Skin epidermis (tissue), 12 donors: ENCODE data around the gene PRKAR1B.

Experiments
- H3K27ac ChIP-seq, 21 experiments: fragments of 200-600 bp; sonication (generic) in 11 of 21; one replicate each; pipeline ENCODE4 v1.5.0; 2020; ENCODE audit warnings: mild to moderate bottlenecking in 3 of 21, inconsistent platforms in 2 of 21, moderate library complexity in 2 of 21
- H3K4me3 ChIP-seq, 7 experiments: fragments of 200-600 bp; sonication (generic) in 2 of 7; one replicate each; pipeline ENCODE4 v1.5.0; 2020; ENCODE audit warnings: inconsistent platforms in 2 of 7, mild to moderate bottlenecking in 2 of 7, moderate library complexity in 1 of 7

The PRKAR1B gene

DNA sequence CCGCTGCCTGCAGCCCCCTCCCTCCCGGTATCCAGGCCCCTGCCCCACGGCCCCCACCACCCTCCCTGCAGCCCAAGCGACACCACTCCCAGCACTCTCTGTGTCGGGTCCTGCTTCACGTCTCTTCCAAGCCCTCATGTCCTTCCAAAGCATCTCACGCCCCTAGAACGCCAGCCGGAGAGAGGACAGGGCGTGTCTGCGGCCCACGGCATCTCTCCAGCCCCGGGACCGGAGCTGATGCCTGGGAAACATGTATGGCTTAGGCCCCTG lies 156.3 kb downstream of the PRKAR1B start:
- Histone ChIP-seq H3K27ac (no peak overlapping the region), H3K4me3 (no peak overlapping the region)

DNA sequence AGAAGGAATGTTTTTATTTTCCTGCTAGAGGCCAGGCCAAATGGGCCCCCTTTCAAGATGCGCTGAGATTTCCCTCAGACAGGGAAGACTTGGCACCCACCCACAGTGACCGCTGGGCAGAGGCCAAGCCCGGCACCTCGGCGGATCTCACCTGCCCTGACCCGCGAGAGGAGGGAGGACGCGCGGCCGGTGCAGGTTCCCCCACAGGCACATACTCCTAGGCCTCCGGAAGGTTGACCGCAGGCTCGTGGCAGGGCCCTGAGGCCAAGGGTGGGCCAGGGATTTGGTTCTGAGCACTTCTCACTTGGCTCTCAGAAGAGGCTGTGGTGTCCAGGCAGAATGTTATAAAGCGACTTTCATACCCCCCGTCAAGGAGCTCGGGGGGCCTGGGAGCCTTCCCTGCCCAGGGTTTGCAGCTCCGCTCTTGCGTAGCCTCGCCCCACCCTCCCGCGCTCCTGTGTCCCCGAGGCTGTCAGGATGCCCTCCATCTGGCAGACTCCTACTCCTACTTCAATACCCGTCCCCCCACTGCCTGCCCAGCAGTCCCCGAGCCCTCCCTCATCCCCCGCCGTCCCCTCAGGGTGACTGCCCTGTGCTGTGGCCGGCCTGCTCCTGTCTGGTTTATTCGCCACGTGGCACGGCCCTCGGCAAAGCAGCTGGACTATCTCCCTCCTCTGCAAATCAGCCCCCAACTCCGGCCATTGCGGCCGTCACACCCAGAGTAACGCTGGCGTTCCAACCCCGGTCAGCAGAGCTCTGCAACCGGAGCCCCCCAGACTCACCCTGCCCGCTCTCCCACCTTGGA lies 156.9 kb downstream of the PRKAR1B start:
- Histone ChIP-seq H3K4me3 (no peak overlapping the region), H3K27ac (no peak overlapping the region)

DNA sequence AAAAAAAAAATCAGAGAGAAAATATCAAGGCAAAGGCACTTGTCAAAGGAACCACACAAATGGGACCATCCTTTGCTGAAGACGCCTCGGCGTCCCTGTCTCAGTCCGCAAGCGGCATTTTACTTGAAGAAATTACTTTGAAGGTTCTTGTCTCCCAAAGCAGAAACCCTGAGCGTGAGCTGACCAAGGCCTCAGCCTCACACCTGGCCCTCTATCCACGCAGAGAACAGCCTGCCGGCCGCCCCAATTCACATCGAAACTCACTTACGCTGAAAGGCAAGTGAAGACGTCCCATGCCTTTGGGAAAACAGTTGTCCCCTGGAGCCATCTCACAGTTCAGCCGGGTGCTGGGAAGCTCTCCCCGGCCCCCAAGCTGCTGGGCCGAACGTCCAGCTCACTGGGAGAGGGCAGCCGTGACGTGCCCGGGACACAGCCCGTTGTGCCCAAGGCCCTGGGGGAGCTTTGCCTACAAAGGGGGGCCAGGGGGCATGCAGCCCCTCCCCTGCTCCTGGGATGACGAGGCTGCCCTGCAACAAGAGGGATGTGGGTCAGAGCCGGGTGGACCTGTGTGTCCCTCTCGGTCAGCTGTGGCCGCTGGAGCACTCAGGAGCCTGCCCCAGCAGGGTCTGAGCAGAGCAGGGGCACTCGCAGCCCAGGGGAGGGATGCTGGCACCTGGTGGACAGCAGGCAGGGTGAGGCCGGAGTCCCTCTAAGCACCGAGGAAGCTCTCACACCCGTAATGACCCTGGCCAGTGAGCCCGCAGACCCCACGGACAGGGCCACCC lies 157.8 kb downstream of the PRKAR1B start:
- H3K4me3 ChIP-seq = no peak overlapping the region
- H3K27ac ChIP-seq = no peak overlapping the region

DNA sequence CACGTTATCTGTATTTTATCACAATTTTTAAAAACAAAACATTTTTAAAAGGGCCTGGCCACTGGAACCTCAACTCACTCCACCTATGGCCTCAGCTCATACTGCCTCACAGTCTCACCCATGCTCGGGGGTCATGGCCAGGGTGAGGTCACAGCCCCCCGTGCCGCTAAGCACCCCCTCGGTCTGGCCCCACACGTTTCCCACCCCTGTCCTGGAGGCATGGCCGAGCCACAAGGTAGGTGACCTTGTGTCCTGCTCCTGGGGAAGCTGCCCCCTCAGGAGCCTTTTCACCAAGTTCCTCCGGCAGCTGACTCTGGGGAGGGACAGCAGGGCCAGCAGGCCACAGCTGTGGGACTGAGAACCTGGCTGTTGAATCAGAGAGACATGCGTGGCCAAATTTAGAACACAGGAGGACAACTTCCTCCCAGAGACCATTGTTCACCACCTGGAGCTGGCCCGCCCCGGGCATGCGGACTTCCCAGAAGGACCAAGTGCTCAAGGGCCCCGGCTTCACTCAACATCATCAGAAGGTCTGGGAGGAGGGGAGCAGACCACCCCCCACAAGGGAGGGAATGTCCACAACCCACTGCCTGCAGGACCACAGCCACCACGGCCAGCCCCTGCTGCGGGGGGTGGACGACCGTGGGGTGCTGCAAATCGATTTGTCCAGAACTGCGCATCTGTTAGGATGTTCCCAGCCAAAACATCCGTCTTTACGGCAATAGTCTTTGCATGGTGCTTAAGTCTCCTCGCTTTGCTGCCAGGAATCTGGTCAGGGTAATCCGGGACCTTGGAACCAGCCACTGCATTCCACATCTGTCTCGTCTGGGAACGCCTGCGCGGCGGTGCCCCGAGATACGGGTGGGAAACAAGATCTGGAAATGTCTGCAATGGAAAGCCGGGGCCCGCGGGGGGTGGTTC lies 158.8 kb downstream of the PRKAR1B start:
- H3K27ac ChIP-seq = peak overlapping the region in 2 of 21 experiments; percentile 11 to 24
- H3K4me3 ChIP-seq = no peak overlapping the region

DNA sequence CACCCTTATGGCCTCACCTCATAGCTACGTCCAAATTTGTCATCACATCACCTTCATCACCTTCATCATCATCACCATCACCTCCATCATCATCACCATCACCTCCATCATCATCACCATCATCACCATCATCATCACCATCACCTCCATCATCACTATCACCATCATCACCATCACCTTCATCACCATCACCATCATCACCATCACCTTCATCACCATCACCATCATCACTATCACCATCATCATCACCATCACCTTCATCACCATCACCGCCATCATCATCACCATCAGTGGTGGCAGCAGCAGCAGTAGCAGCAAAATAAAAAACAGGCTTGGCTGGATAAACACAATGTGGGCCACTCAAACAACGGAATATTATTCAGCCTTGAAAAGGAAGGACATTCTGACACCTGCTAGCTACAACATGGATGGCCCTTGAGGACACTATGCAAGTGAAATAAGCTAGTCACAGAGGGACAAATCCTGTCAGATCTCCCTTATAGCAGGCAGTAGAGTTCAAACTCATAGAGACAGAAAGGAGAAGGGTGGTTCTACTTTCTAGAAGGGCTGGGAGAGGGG lies 159.7 kb downstream of the PRKAR1B start:
- Histone ChIP-seq H3K27ac (no peak overlapping the region), H3K4me3 (no peak overlapping the region)

DNA sequence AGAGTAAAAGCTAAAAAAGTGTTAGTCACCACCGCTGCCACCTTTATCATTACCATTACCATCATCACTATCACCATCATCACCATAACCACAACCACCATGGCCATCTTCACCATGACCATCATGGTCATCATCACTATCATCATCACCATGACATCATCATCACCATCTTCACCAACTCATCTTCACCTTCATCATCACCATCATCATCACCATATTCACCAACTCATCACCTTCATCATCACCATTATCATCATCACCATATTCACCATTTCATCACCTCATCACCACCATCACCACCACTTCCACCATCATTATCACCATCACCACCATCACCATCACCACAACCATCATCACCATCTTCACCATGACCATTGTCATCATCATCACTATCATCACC lies 161.0 kb downstream of the PRKAR1B start:
- Histone ChIP-seq H3K27ac (no peak overlapping the region), H3K4me3 (no peak overlapping the region)

DNA sequence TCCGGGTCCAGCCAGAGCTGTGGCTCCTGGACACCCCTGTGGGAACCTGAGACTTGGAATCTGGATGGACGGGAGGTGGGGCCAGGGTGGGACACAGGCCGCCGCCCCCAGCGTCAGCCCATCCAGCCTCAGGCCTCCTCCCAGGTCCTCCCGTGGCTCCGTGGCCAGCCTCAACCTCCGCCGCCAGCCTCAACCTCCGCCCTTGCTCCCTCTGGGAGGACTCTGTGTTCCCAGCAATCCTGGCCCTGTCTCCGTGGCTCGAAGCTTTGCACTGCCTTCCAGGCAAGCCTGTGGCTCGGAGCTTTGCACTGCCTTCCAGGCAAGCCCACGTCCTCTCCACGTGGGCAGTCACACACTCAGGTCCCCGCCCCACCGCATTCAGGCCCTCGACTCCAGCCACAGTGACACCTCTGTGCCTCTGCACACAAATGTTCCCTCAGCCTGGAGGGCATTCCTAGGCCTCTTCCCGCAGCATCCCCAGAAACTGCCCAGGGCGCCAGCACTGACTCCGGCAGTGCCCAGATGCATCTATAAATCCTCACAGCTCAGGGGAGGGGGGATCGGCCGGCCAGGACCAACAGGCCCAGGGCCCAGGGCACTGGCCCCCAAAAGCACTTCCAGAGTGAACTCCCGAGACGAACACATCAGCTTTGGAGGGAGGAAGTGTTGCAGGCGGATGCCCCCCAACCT lies 162.8 kb downstream of the PRKAR1B start:
- Histone ChIP-seq H3K27ac (no peak overlapping the region), H3K4me3 (no peak overlapping the region)

DNA sequence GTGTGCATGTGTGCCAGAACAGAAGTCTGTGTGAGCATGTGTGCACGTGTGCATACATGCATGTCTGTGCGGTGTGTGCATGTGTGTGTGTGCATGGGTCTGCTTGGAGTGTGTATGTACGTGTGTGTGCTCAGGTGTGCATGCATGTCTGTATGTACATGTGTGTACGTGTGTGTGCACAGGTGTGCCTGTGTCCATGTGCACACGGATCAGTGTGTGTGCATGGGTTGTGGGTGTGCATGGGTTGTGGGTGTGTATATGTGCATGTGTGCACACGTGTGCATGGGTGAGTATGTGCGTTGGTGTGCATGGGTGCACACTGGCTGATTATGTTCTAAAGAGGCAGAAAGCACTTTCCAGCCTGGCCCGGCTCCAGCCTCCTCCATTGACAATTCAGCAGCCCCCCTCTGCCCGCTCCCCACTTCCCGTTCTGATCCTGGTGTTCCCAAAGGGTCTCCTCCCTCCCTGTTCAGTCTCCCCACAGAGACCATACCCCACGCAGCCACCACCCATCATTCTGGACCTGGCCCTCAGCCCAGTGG lies 163.4 kb downstream of the PRKAR1B start:
- Histone ChIP-seq H3K4me3 (no peak overlapping the region), H3K27ac (no peak overlapping the region)

DNA sequence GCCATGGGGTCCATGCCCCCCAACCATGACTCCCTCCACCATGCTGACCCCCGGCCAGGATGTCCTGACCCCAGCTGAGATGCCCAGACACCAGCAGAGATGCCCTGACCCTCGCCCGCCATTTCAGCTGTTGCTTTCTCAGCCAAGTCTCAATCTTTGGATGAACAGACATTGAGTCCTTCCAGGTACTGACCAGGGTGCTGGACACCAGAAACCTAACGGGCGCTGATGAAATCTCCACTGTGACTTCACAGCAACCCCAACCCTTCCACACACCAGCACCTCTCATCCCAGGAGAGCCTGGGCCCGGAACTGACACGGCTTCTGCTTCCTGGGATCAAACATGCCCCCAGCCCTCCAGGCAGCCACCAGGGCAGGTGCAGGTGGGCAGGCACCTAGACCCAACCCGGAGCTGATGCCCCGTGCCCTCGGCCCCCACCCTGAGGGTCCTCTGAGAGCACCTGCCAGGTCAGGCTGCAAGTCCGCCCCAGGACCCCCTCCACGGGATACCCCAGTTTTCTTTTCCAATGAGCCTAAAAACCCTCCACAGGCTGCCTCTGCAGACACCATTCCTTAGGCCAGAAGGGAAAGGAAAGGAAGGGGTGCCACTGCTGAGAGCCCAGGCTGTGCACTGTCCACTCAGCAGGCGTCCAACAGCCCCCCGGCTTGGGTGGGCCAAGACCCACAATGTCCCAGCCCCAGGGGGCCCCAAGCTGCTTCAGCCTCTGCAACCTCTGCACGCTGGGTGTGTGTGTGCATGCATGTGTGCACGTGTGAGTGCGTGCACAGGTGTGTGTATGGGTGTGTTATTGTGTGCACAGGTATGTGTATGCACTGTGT lies 164.1 kb downstream of the PRKAR1B start:
- no peak overlapping the region for H3K4me3 ChIP-seq
- no peak overlapping the region for H3K27ac ChIP-seq

DNA sequence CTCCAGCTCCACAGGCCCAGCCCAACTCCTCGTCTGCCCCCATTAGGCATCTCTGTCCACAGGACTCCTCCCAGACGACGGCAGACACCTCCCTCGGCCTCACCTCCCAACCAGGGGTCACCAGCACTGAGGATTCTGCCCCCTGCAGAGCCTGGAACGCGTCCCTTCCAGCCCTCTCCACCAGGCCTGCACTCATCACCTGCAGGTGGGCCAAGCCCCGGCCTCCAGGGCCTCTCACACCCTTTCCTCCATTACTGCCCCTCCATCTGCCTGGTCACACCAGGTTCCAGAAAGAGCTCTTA lies 164.8 kb downstream of the PRKAR1B start:
- H3K27ac ChIP-seq = no peak overlapping the region
- H3K4me3 ChIP-seq = no peak overlapping the region

DNA sequence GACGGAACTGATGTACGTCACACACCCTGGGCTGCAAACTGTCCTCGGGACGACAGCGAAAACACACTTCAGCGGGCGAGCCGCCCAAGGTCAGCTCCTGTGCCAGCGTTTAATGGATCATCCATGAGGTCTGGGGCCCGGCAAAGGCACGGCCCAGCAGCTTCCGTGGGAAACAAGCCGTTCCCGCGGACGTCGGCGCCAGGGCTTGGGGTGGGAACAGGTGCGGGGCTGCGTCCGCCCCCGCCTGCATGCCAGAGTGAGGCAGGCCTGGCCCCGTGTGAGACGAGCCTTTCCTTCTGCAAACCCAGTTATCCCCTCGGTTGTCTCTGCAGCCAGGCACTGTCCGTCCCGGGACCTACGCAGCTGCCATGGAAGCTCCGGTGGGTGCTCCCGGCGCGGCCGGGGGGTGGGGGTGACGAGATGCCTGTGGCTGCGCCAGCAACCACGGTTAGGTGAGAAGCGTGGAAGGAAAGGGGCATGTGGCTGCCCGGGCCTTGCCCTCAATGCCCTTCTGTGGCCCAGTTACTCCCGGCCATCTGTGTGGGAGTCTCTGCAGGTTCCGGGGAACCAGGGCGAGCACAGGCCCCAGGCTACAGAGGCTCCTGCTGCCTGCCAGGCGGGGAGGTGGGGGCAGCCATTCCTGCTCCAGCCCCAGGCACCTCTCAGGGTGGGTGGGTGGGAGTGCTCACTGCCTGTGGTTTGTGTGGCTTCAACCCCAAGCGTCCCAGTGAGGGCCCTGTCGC lies 165.3 kb downstream of the PRKAR1B start:
- H3K27ac ChIP-seq = no peak overlapping the region
- H3K4me3 ChIP-seq = no peak overlapping the region

DNA sequence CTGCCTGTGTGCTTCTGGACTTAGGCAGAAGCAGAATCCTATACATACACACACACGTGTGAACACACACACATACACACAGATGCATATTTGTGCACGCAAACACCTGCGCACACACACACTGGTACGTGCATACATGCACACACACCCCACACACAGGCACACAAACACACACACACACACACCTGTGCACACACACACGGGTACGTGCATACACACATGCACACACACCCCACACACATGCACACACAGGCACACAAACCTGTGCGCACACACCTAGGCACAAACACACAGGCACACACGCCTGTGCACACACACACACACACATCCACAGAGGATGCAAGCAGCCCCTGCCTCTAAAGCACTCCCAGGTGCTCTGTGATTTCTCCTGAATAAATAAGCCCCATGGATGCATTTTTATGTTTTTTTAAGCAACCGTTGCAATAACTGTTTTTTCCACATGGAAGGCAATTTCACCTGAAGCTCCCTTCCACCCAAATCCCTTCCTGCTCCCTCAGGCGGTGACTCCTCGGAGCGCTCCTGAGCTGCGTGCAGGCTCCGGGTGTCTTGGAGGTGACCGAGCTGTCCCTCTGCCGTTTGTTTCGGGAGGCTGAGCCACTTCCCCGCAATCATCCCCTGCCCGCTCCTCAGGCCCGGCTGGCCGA lies 166.0 kb downstream of the PRKAR1B start:
- H3K4me3 ChIP-seq = no peak overlapping the region
- no peak overlapping the region for H3K27ac ChIP-seq

DNA sequence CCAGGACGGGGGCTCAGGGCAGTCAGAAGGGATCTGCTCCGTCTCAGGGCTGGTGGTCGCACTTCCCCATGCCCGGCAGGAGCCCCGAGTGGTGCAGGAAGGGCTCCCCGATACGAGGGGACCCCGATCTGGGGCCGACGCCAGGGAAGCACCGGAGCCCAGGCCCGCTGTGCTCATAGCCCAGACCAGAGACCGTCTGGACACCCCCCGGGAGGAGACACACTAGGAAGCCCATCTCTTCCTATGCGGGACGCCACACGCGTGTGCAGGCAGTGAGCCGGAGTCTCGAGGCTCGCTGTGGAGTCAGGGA lies 167.7 kb downstream of the PRKAR1B start:
- Histone ChIP-seq H3K27ac (no peak overlapping the region), H3K4me3 (no peak overlapping the region)

DNA sequence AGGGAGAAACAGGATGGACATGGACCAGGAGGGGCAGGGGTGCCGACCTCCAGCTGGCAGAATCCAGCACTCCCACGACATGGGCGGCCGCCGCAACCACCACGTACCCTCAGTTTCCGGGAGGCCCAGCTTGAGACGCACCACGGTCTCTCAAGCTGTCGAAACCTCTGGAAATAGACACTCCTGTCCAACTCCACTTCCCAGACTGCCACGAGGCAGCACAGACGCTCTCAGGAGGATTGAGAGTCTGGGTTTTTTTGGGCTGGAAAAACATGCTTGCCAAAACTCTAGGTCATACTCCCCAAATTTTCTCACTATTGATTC lies 169.6 kb downstream of the PRKAR1B start:
- Histone ChIP-seq H3K27ac (no peak overlapping the region), H3K4me3 (no peak overlapping the region)

DNA sequence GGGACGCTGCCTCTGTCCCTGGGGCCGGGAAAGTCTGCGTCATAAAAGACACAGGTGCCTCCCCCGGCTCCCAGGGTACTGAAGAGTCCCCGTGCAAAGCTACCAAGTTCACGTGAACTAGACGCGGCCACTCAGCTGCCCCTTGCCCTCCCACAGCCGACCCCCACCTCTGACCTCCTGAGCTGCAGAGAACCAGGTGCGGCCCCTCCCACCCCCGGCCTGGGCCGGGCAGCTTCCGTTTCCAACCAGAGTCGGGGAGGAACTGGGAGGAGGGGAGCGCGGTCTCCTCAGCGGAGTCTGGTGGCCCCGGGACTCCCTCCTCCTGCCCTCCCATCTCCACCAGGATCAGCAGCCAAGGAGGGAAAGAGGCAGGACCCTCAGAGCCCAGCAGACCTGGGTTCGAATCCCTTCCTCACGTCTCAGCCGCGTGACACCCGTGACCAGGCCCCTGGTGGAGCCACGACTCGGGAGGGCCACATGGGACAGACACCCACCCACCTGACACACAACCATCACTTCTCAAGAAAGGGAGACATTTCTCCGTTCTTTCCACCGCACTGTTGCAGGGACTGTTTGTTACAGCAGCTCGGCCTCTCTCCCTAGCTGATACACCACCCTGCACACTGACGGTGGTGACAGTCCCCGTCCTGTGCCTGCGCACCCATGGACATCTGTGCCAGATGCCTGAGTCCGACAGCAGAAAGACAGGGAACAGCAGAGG lies 170.1 kb downstream of the PRKAR1B start:
- H3K4me3 ChIP-seq = no peak overlapping the region
- H3K27ac ChIP-seq = no peak overlapping the region

DNA sequence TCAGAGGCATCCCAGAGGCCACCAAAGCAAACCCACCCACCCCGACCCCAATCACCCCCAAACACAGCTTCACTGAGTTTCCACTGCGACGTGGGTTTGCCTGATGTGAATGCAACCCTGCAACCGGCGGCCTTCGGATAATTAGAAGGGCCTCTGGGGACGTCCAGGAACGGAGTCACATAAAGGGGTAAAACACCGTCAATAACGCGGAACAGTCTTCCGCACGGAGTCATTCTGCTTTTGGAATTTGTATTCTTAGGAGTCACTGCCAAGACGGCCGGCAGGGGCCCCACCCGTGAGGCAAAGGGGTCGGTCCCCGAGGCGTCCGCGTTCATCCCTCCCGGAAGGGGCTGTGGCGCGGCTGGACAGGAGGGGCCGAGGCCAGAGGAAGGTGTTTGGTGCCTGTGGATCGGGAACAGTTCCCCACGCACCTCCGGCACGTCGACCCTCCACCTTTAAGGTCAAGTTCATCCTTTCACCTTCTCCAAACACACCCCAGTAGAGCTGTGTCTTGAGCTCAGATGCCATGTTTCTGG lies 170.7 kb downstream of the PRKAR1B start:
- Histone ChIP-seq H3K27ac (no peak overlapping the region), H3K4me3 (no peak overlapping the region)
